HEK293 (cell line): ENCODE results near the gene NEU3.

Experiments
- HOXD13 ChIP-seq: sonication (generic); formaldehyde crosslinking; IDR thresholded peaks from 2 replicates; pipeline ENCODE4 v1.8.0; 2022; ENCODE audit warnings: missing genetic modification reagents, borderline replicate concordance
- KLF9 ChIP-seq: fragments of 450-650 bp; formaldehyde crosslinking; IDR thresholded peaks from 2 replicates; pipeline ENCODE4 v1.5.1; 2016; ENCODE audit warnings: missing biosample characterization, missing genetic modification characterization, low read depth
- MEIS1 ChIP-seq: sonication (generic); formaldehyde crosslinking; IDR thresholded peaks from 2 replicates; pipeline ENCODE4 v1.8.1; 2022; ENCODE audit warnings: missing genetic modification reagents, mild to moderate bottlenecking, borderline replicate concordance
- RBAK ChIP-seq: fragments of 450-650 bp; formaldehyde crosslinking; IDR thresholded peaks from 2 replicates; pipeline ENCODE4 v1.5.1; 2016; ENCODE audit warnings: missing biosample characterization, missing genetic modification characterization
- SETDB1 ChIP-seq: IDR thresholded peaks from one replicate; pipeline ENCODE4 v1.6.1; 2017; ENCODE audit warnings: mild to moderate bottlenecking, low read length, moderate library complexity, mixed read lengths; ENCODE audit not compliant: insufficient read length
- YY1 ChIP-seq: fragments of 450-650 bp; formaldehyde crosslinking; IDR thresholded peaks from 2 replicates; pipeline ENCODE4 v1.5.1; 2018; ENCODE audit warnings: missing biosample characterization, missing genetic modification characterization
- ZFP3 ChIP-seq: fragments of 450-650 bp; formaldehyde crosslinking; IDR thresholded peaks from 2 replicates; pipeline ENCODE4 v1.5.1; 2016; ENCODE audit warnings: low read depth, missing biosample characterization, missing genetic modification characterization
- ZNF121 ChIP-seq: fragments of 450-650 bp; formaldehyde crosslinking; IDR thresholded peaks from 2 replicates; pipeline ENCODE4 v1.5.1; 2016; ENCODE audit warnings: missing biosample characterization, missing genetic modification characterization
- ZNF555 ChIP-seq: fragments of 450-650 bp; formaldehyde crosslinking; conservative IDR thresholded peaks from 2 replicates; pipeline ENCODE4 v1.5.1; 2017; ENCODE audit warnings: missing biosample characterization, mild to moderate bottlenecking, missing genetic modification characterization, inconsistent platforms
- TF ChIP-seq, protein P1 (sequence below): fragments of 450-650 bp; IDR thresholded peaks from 2 replicates; pipeline ENCODE4 v1.5.1; 2018; ENCODE audit warnings: missing biosample characterization, missing genetic modification characterization
- TF ChIP-seq, protein P2 (sequence below): fragments of 450-650 bp; formaldehyde crosslinking; IDR thresholded peaks from 2 replicates; pipeline ENCODE4 v1.5.1; 2016; ENCODE audit warnings: missing biosample characterization, missing genetic modification characterization, borderline replicate concordance
- TF ChIP-seq, protein P3 (sequence below): fragments of 450-650 bp; formaldehyde crosslinking; IDR thresholded peaks from 2 replicates; pipeline ENCODE4 v1.5.1; 2016; ENCODE audit warnings: missing biosample characterization, missing genetic modification characterization

DNA sequence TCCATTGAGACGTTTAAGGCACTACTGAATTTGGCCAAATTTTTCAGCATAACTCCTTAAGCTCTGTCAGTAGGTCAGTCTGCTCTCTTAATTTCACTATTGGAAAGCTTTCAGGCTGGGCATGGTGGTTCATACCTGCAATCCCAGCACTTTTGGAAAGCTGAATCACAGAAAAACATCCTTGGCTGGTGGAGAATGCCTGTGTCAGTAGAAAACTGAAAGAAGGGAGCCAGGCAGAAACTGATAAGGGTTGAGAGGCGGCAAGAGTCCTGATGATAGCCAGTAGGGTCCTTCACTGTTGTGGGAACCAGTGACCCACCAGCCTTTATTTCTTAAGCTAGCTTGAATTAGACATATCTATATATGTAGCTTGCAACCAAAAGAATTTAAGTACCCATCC, 22.6 kb downstream of the NEU3 start:
- TF ChIP-seq KLF9 (tag by site-specific recombination) (no peak), RBAK (tag by site-specific recombination) (no peak), MEIS1 (CRISPR knock-in tag) (no peak), YY1 (tag by site-specific recombination) (no peak), ZFP3 (tag by site-specific recombination) (no peak), ZNF555 (tag by site-specific recombination) (no peak), ZNF121 (tag by site-specific recombination) (no peak), HOXD13 (CRISPR knock-in tag) (no peak), SETDB1 (no peak)
- TF ChIP-seq, protein P1, sequence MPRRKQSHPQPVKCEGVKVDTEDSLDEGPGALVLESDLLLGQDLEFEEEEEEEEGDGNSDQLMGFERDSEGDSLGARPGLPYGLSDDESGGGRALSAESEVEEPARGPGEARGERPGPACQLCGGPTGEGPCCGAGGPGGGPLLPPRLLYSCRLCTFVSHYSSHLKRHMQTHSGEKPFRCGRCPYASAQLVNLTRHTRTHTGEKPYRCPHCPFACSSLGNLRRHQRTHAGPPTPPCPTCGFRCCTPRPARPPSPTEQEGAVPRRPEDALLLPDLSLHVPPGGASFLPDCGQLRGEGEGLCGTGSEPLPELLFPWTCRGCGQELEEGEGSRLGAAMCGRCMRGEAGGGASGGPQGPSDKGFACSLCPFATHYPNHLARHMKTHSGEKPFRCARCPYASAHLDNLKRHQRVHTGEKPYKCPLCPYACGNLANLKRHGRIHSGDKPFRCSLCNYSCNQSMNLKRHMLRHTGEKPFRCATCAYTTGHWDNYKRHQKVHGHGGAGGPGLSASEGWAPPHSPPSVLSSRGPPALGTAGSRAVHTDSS (tag by site-specific recombination): no peak
- TF ChIP-seq, protein P2, sequence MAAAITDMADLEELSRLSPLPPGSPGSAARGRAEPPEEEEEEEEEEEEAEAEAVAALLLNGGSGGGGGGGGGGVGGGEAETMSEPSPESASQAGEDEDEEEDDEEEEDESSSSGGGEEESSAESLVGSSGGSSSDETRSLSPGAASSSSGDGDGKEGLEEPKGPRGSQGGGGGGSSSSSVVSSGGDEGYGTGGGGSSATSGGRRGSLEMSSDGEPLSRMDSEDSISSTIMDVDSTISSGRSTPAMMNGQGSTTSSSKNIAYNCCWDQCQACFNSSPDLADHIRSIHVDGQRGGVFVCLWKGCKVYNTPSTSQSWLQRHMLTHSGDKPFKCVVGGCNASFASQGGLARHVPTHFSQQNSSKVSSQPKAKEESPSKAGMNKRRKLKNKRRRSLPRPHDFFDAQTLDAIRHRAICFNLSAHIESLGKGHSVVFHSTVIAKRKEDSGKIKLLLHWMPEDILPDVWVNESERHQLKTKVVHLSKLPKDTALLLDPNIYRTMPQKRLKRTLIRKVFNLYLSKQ (tag by site-specific recombination): no peak
- TF ChIP-seq, protein P3, sequence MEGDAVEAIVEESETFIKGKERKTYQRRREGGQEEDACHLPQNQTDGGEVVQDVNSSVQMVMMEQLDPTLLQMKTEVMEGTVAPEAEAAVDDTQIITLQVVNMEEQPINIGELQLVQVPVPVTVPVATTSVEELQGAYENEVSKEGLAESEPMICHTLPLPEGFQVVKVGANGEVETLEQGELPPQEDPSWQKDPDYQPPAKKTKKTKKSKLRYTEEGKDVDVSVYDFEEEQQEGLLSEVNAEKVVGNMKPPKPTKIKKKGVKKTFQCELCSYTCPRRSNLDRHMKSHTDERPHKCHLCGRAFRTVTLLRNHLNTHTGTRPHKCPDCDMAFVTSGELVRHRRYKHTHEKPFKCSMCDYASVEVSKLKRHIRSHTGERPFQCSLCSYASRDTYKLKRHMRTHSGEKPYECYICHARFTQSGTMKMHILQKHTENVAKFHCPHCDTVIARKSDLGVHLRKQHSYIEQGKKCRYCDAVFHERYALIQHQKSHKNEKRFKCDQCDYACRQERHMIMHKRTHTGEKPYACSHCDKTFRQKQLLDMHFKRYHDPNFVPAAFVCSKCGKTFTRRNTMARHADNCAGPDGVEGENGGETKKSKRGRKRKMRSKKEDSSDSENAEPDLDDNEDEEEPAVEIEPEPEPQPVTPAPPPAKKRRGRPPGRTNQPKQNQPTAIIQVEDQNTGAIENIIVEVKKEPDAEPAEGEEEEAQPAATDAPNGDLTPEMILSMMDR (tag by site-specific recombination): no peak
